Inflammatory macrophage (primary cell): ENCODE results near the gene MKNK2.

Experiments used
- DNase-seq, 2 donors: peaks; one replicate each; pipeline ENCODE4 v3.0.0-alpha.2; 2020 to 2022

MKNK2 gene

GRCh38 chr19:2079865-2080301 is 28.8 kb upstream of the MKNK2 start:
- peak in 1 of 2 donors; percentile 60 for DNase-seq

- DNase-seq: no peak
Observed at GRCh38 chr19:2079076-2079864, 28.2 kb upstream of the MKNK2 start.

GRCh38 chr19:2077833-2078619 is 27.0 kb upstream of the MKNK2 start:
- no peak for DNase-seq

GRCh38 chr19:2077398-2077797 is 26.4 kb upstream of the MKNK2 start:
- DNase-seq: no peak

GRCh38 chr19:2076526-2076944 is 25.5 kb upstream of the MKNK2 start:
- DNase-seq: no peak

GRCh38 chr19:2072757-2073551 is 21.9 kb upstream of the MKNK2 start:
- DNase-seq: no peak

GRCh38 chr19:2070986-2071673 is 20.1 kb upstream of the MKNK2 start:
- no peak for DNase-seq

GRCh38 chr19:2070436-2070827 is 19.4 kb upstream of the MKNK2 start:
- DNase-seq: no peak

- DNase-seq: no peak
Observed at GRCh38 chr19:2064788-2065524, 13.9 kb upstream of the MKNK2 start.

- DNase-seq: no peak
Observed at GRCh38 chr19:2064395-2064787, 13.3 kb upstream of the MKNK2 start.

GRCh38 chr19:2063824-2064223 is 12.8 kb upstream of the MKNK2 start:
- DNase-seq: no peak

- no peak for DNase-seq
Observed at GRCh38 chr19:2062770-2063169, 11.7 kb upstream of the MKNK2 start.

GRCh38 chr19:2062389-2062729 is 11.3 kb upstream of the MKNK2 start:
- no peak for DNase-seq

GRCh38 chr19:2061495-2062388 is 10.7 kb upstream of the MKNK2 start:
- DNase-seq: peak; percentile 99

- DNase-seq: peak in 1 of 2 donors; percentile 52
Observed at GRCh38 chr19:2060884-2061494, 9.9 kb upstream of the MKNK2 start.

- DNase-seq: no peak
Observed at GRCh38 chr19:2059422-2060201, 8.6 kb upstream of the MKNK2 start.

GRCh38 chr19:2058570-2059421 is 7.8 kb upstream of the MKNK2 start:
- no peak for DNase-seq
